ENCODE results near the gene HCAR3.

Gene HCAR3

GRCh38 chr12:122665759-122666158 is 50.9 kb downstream of the HCAR3 start:
- no peak for DNase-seq

GRCh38 chr12:122665349-122665748 is 51.3 kb downstream of the HCAR3 start:
- DNase-seq = no peak
